Measurements from ENCODE around the gene LRFN3.
"Not testable (repeated sequence)": the region's sequence is repeated elsewhere in the genome, so short reads cannot be mapped to it uniquely, and the experiment has no call there.

LRFN3 gene

GRCh38 chr19:35940078-35940775, 4.1 kb downstream of the LRFN3 start:
- DNase-seq: no peak

- no peak for DNase-seq
Measured at GRCh38 chr19:35940839-35941238, 4.7 kb downstream of the LRFN3 start.

GRCh38 chr19:35942235-35942634, 6.1 kb downstream of the LRFN3 start:
- no peak for DNase-seq

DNA sequence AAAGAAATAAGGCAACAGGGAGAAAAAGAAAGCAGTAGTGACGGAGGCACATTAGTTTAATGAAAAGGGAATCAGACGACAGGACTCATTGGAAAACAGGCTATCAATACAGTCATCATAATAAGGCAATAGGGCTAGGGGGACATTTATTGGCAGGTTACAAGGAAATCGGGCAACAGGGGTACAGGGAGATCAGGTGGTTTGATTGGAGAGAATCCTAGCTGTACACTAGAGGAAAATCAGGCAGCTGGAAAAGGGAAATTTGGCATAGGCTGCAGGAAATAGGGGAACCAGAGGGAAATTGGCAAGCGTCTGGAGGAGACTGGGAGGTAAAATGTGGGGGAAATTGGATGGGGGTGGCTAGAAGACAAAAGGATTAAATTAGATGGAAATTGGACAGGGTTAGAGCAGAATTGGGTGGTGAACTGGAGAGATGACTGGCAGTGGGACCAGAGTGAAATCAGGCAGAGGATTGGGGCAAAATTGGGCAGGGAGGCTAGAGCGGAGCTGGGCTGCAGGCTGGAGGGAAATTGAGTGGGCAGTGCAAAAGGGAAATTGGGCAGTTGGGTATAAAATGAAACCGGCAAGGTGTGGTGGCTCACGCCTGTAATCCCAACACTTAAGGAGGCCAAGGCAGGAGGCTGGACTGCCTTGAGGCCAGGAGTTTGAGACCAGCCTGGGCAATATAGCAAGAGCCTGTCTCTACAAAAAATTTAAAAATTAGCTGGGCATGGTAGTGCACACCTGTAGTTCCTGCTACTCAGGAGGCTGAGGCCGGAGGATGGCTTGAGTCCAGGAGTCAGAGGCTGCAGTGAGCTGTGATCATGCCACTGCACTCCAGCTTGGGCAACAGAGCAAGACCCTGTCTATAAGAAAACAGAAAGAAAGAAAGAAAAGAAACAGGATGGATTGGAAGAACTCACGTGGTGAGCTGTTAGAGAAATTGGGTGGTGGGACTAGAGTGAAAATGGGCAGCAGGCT, 7.4 kb downstream of the LRFN3 start:
- DNase-seq: no peak

DNA sequence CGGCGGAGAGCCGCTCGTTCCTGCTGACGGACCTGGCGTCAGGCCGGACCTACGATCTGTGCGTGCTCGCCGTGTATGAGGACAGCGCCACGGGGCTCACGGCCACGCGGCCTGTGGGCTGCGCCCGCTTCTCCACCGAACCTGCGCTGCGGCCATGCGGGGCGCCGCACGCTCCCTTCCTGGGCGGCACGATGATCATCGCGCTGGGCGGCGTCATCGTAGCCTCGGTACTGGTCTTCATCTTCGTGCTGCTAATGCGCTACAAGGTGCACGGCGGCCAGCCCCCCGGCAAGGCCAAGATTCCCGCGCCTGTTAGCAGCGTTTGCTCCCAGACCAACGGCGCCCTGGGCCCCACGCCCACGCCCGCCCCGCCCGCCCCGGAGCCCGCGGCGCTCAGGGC, 8.4 kb downstream of the LRFN3 start:
- no peak for DNase-seq

- no peak for DNase-seq
Measured at GRCh38 chr19:35945121-35945790, 9.1 kb downstream of the LRFN3 start.

DNA sequence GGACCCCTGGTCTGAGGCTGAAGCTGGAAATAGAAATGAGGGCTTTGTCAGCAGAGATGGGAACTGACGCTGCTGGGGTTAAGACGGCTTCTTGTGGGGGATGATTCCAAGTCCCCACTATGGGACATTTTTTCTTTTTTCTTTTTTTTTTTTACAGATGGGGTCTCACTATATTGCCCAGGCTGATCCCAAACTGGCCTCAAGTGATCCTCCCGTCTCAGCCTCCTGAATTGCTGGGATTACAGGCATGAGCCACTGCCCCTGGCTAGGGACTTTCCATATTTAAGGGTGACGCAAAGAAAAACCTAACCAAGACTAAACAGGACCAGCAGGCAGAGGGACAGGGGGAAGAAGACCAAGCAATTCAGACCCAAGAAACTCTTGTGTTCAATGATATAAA, 10.0 kb downstream of the LRFN3 start:
- DNase-seq: no peak

DNA sequence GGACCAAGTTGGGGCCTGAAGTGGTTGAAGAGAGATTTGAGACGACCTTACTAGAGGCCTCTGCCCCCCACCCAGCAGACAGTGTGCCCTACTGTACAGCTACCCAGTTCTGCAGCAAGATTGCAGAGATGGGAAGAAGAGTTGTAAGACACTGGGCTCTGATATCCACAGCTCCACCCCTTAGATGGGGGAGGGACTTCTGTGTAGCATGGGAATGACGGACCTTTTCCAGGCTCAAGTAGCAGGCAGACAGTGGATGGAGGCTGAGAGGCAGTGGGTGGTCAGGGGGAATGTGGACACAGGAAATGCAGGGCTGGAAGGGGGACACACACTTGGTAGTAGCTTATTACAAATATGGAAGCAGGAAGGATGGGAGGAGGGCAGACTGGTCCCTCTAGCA, 13.0 kb downstream of the LRFN3 start:
- no peak for DNase-seq

GRCh38 chr19:35955881-35956634, 19.9 kb downstream of the LRFN3 start:
- no peak for DNase-seq

DNA sequence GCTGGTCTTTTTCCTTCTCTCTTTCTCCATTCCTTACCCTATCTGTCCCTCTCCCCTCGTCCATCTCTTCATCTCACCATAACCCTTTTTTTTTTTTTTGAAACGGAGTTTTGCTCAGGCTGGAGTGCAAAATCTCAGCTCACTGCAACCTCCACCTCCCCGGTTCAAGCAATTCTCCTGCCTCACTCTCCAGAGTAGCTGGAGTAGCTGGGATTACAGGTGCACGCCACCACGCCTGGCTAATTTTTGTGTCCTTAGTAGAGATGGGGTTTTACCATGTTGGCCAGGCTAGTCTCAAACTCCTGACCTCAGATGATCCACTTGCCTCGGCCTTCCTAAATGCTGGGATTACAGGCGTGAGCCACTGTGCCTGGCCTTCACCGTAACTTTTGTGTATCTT, 21.2 kb downstream of the LRFN3 start:
- not testable (repeated sequence) for DNase-seq

GRCh38 chr19:35958660-35959039, 22.5 kb downstream of the LRFN3 start:
- no peak for DNase-seq

DNA sequence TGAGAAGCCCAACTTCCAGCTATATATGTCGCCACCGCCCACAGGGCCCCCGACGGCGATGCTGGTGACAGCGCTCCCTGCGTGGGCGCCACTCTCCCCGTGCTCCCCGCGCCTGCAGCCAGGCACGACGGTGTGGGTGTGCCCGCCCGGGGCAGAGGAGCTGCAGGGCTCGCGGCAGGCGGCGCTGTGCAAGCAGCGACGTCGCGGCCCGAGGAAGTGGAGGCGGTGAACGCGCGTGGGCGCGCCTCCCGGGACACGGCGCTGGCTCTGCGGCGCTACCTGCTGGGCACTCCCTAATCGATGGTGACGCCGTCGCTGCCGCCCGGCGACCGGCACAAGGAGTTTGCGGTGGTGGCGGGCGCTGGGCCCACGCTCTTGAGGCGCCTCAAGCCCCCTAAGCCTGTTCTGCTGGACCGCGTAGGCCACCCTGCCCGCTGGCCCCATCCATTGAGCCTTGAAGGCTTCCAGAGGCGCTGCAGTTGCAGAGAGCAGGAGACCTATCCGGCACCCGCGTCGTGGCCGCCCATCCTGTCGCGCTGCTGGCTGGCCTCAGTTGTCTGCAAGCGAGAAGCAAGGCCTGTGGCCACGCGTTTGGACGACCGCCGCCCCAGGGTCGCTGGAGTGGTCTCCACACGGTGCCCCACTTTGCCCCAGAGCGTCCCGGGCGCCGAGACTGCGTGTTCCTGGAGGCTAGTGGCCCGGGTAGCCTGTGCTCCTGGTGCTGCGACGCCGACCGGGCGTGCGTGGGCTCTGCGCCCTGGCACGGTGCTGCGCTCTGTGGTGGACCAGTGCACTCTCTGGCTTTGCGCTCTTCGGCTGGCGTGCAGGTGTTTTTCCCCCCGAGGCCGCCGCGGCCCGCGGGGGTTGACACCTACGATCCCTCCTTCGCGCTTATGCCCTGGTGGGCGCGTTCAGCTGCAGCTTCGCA, 23.1 kb downstream of the LRFN3 start:
- DNase-seq: peak in 1 of 2 experiments; percentile 8

DNA sequence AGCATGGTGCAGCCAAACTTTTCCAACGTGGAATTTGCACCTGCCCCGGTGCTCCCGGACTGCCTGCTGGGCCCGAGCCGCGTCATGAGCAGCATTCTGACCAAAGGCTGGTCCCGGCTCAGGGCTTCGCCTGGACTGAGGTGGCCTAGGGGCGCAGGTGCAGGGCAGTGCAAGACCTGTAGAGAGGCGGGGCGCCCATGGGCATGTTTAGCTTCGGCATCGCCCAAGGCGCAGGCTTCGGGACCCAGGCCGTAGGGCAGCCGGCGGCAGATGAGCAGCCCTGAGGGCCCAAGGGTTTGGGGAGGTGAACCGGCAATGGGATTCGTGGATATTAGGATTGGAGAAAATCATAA, 23.8 kb downstream of the LRFN3 start:
- DNase-seq: no peak

DNA sequence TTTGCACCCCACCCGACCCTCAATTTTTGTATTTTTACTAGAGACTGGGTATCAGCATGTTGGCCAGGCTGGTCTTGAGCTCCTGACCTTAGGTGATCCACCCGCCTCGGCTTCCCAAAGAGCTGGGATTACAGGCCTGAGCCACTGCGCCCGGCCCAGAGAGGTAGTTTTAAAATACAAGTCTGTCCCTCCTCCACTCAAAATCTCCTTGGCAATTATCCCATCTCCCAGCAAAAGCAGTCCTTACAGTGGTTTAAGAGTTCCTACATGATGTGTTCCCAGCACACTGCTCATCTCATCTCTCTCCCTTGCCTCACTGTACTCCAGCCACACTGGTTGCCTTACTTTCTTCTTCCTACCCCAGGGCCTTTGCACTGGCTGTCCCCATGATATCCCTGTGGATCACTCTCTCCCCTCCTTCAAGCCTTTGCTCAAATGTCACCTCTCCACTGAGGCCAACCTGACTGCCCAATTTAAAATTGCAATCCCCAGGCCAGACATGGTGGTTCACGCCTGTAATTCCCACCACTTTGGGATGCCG, 24.3 kb downstream of the LRFN3 start:
- DNase-seq: no peak

DNA sequence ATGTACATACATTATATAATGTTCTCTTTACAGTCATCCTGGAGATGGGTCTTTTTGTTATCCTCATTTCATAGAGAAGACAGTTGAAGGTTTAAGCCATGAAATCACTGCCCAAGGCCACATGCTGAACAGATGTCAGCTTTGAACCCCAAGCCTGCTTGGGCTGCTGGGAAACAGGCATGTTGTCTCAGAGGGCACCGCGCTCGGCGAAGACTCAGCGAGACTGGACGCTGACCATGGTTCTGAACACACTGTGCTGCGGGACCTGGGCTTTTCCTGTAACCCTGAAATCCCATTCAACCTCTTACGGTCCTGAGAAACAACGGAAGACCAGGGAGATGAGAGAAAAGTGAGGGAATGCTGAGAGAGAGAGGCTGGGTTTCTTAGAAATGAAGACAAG, 27.3 kb downstream of the LRFN3 start:
- no peak for DNase-seq

GRCh38 chr19:35966771-35967170, 30.6 kb downstream of the LRFN3 start:
- no peak for DNase-seq

DNA sequence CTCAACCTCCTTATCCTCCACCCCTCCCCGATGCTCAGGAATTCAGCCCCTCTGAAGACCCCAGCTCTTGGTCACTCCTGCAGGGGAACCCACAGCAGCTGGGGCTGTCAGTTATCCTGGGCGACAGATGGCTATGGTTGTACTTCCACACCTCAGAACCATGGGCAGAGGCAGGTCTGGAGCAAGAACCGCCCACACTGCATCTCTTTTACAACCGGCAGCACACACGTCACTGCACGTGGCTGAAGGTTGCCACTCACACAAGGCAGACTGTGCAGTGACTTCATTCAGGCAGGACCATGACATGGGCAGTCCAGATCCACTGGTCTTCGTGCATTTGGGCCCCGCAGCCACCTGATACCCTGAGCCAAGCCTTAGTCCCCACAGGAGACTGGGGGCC, 37.3 kb downstream of the LRFN3 start:
- no peak for DNase-seq

- no peak for DNase-seq
Measured at GRCh38 chr19:35975608-35976214, 39.5 kb downstream of the LRFN3 start.

- DNase-seq: peak in 1 of 2 experiments; percentile 17
Measured at GRCh38 chr19:35977446-35978222, 41.5 kb downstream of the LRFN3 start.

DNA sequence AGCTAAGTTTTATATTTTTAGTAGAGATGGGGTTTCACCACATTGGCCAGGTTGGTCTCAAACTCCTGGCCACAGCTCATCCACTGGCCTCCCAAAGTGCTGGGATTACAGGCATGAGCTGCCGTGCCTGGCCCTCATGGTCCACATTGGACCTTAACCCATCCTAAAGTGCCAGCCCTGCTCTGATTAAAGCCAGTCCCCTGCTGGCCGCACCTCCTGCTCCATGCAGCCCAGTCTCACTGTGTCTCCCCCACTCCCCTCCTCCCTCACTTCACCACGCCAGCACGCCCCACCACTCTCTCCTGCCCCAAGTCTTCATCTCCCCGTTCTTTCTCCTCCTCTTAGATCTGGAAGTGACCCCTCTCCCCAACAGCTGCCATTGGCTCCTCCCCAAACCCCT, 42.1 kb downstream of the LRFN3 start:
- no peak for DNase-seq
